Body of pancreas (tissue), 4 donors: ENCODE results near the gene HECTD1.

Source experiments
- POLR2A ChIP-seq, 3 donors: fragments of 450-650 bp; IDR thresholded peaks; one replicate each; pipeline ENCODE4 v1.6.1; 2016; ENCODE audit warnings: antibody characterized with exemption in 3 of 3, mild to moderate bottlenecking in 2 of 3
- TF ChIP-seq, protein P1 (sequence below), 7 experiments: fragments of 450-650 bp in 4 of 7; fragments of 200-600 bp in 3 of 7; sonication (generic) in 3 of 7; IDR thresholded peaks; one replicate each; pipeline ENCODE4 v1.5.1; 2016 to 2019; ENCODE audit warnings: antibody characterized with exemption in 7 of 7

DNA sequence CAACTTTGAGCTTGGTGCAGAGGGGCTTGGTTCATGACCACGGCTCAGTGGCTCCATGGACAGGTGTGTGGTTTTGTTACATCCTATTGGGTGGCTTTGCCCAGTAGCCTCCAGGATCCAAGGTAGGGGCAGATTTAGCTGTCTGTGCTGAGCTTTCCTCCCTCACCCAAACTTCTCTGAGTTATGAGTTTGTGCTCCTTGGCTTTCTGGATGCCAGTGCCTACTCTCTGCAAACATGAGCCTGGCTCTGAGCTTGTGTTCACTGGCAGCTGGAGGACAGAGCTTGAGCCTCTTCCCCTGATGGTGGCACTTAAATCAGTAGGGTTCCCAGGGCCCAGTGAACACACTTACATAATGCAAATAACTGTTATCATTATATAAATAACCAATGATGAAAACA is 45.3 kb upstream of the HECTD1 start:
- TF ChIP-seq, protein P1, sequence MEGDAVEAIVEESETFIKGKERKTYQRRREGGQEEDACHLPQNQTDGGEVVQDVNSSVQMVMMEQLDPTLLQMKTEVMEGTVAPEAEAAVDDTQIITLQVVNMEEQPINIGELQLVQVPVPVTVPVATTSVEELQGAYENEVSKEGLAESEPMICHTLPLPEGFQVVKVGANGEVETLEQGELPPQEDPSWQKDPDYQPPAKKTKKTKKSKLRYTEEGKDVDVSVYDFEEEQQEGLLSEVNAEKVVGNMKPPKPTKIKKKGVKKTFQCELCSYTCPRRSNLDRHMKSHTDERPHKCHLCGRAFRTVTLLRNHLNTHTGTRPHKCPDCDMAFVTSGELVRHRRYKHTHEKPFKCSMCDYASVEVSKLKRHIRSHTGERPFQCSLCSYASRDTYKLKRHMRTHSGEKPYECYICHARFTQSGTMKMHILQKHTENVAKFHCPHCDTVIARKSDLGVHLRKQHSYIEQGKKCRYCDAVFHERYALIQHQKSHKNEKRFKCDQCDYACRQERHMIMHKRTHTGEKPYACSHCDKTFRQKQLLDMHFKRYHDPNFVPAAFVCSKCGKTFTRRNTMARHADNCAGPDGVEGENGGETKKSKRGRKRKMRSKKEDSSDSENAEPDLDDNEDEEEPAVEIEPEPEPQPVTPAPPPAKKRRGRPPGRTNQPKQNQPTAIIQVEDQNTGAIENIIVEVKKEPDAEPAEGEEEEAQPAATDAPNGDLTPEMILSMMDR (IDR thresholded peaks at IDR 0.05): no peak
- TF ChIP-seq POLR2A (IDR thresholded peaks at IDR 0.05): no peak
